Stimulated activated naive B cell treated with anti-CD40 and anti-IgM and Interleukin-4, amounts not matched to agents 10 μg/mL and 1 μg/mL and 100 μg/mL, for 72 hours (primary cell): ENCODE results near the gene BEST2.
A peak's percentile ranks its signal among the peaks of the same experiment; 100 is the strongest.

ENCODE experiments used
- ATAC-seq, 2 donors: fragments of 150-1000 bp; cut with Tn5 transposase; replicated peaks; 2 replicates each; pipeline ENCODE4 v1.10.0; 2021; ENCODE audit warnings: moderate library complexity in 1 of 2
- DNase-seq: peaks from one replicate; pipeline ENCODE4 v3.0.0; 2021
- H3K27ac Mint-ChIP-seq: one replicate; pipeline ENCODE4 v1.8.0; 2022; ENCODE audit warnings: mild to moderate bottlenecking, mixed read lengths
- H3K27me3 Mint-ChIP-seq, 2 donors: one replicate each; pipeline ENCODE4 v1.8.0; 2022; ENCODE audit warnings: mixed read lengths in 2 of 2
- H3K36me3 Mint-ChIP-seq, 2 donors: one replicate each; pipeline ENCODE4 v1.8.0; 2022; ENCODE audit warnings: mixed read lengths in 2 of 2, mild to moderate bottlenecking in 1 of 2
- H3K4me1 Mint-ChIP-seq, 2 donors: one replicate each; pipeline ENCODE4 v1.8.0; 2022; ENCODE audit warnings: mixed read lengths in 2 of 2, mild to moderate bottlenecking in 1 of 2
- H3K4me3 Mint-ChIP-seq, 2 donors: one replicate each; pipeline ENCODE4 v1.8.0; 2022; ENCODE audit warnings: mild to moderate bottlenecking in 2 of 2, mixed read lengths in 2 of 2, moderate library complexity in 1 of 2
- H3K9me3 Mint-ChIP-seq, 2 donors: one replicate each; pipeline ENCODE4 v1.8.0; 2022; ENCODE audit warnings: mixed read lengths in 2 of 2, mild to moderate bottlenecking in 1 of 2

BEST2 gene

GRCh38 chr19:12801466-12802266 is 50.1 kb downstream of the BEST2 start, which contains the start of the genes PRDX2 and THSD8:
Gene PRDX2, minus strand, starts transcription at chr19:12801800. Its CDS starts 539 bp downstream, at chr19:12801261.
Gene THSD8, plus strand, starts transcription at chr19:12802069. Its CDS starts 3 bp downstream, at chr19:12802072.
- Mint-ChIP-seq H3K36me3 (peaks cover 0 to 4% of the 10 kb centered on the region in 2 donors), H3K4me3 (peak within 1 kb of the TSS; percentile 86 to 90), H3K27me3 (peaks cover 0 to 7% of the 10 kb centered on the region in 2 donors), H3K27ac (peak within 1 kb of the TSS; percentile 71), H3K9me3 (no peaks in the 10 kb centered on the region), H3K4me1 (peaks cover 23 to 29% of the 10 kb centered on the region in 2 donors)
- ATAC-seq (peak; percentile 62 to 73), DNase-seq (peak; percentile 60)

- H3K9me3 Mint-ChIP-seq = no peaks in the 10 kb centered on the region
- H3K4me1 Mint-ChIP-seq = peaks cover 28 to 33% of the 10 kb centered on the region in 2 donors
- H3K36me3 Mint-ChIP-seq = peaks cover 0 to 7% of the 10 kb centered on the region in 2 donors
- ATAC-seq (no peak), DNase-seq (no peak)
- peak overlapping the region; percentile 86 to 90 for H3K4me3 Mint-ChIP-seq
- peaks cover 0 to 7% of the 10 kb centered on the region in 2 donors for H3K27me3 Mint-ChIP-seq
- H3K27ac Mint-ChIP-seq = peak overlapping the region; percentile 43
Measured at GRCh38 chr19:12802267-12803106, 50.9 kb downstream of the BEST2 start.

- H3K36me3 Mint-ChIP-seq = peaks cover 6 to 14% of the 10 kb centered on the region in 2 donors
- no peak for DNase-seq
- H3K27me3 Mint-ChIP-seq = peaks cover 0 to 7% of the 10 kb centered on the region in 2 donors
- peaks cover 33 to 34% of the 10 kb centered on the region in 2 donors for H3K4me1 Mint-ChIP-seq
- peak overlapping the region; percentile 62 for H3K27ac Mint-ChIP-seq
- no peak for ATAC-seq
- H3K4me3 Mint-ChIP-seq = peak overlapping the region in 1 of 2 donors; percentile 22
- H3K9me3 Mint-ChIP-seq = no peaks in the 10 kb centered on the region
Measured at GRCh38 chr19:12804051-12804450, 52.5 kb downstream of the BEST2 start.

- H3K36me3 Mint-ChIP-seq = peaks cover 13 to 22% of the 10 kb centered on the region in 2 donors
- no peaks in the 10 kb centered on the region for H3K9me3 Mint-ChIP-seq
- peak; percentile 92 for DNase-seq
- H3K27ac Mint-ChIP-seq = peak within 1 kb of the TSS; percentile 96
- ATAC-seq = peak; percentile 92
- peaks cover 24 to 26% of the 10 kb centered on the region in 2 donors for H3K4me1 Mint-ChIP-seq
- peaks cover 0 to 7% of the 10 kb centered on the region in 2 donors for H3K27me3 Mint-ChIP-seq
- H3K4me3 Mint-ChIP-seq = peak within 1 kb of the TSS; percentile 93 to 97
Measured at GRCh38 chr19:12806242-12807081, 54.9 kb downstream of the BEST2 start, which contains the start of gene RNASEH2A. Gene RNASEH2A, plus strand, starts transcription at chr19:12806584. Its CDS starts 90 bp downstream, at chr19:12806674.
